Activated CD4-positive, CD25-positive, alpha-beta regulatory T cell treated with anti-CD3 and anti-CD28 coated beads, Interleukin-2, amount 50 U/mL, for 24 hours (primary cell): ENCODE results near the gene FAM13A.

ENCODE experiments used
- ATAC-seq, 2 donors: fragments of 150-1000 bp; cut with Tn5 transposase; one replicate each; pipeline ENCODE4 v1.10.0; 2021; ENCODE audit warnings: mild to moderate bottlenecking in 1 of 2, moderate library complexity in 1 of 2

The FAM13A gene

DNA sequence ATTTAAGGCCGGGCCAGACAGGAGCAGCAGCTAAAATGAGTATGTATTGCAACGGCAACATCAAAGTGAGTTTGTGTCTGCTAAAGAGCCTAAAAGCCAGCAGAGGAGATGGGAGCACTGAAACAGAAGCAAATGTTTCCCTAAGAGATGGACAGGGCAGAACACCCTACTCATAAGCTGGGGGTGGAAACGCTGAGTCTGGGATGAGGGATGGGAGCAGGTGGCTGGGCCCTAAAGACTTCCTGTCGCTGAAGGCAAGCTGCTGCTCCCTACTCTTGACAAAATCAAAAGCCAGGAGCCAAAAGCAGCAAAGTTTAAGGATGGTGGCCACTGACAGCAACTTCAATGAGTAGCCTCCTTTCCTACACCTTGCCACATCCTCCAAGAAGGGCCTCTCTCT lies 318.8 kb downstream of the FAM13A start:
- no peak for ATAC-seq

DNA sequence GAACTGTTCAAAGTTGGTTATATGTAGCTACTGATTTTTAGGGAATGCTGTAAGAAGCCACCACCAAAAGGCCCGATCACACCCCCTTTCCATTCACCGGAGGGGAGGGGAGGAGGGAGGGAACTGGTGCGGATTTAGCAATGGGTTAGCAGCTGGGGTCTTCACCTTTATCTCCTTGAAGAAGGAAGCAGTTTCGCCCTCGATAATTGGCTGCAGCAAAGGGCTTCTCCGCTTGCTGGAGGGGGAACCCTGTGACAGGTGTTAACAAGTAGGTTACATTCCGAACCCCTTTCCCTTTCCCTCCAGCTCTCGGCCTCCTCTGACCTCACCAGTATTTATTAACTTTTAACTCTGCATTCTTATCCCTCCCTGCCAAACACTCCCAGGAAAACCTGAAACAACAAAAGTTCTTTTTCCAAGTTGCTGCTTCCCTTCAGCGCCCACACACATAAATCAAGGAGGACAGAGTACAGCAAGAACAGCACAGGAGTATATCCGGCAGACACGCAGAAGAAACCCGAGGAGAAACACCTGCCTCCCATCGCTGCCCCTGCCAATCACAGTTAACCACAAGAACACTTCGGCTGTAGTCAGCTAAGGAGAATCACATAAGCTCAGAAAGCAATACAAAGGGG lies 319.6 kb downstream of the FAM13A start:
- ATAC-seq: peak; percentile 36 to 53

DNA sequence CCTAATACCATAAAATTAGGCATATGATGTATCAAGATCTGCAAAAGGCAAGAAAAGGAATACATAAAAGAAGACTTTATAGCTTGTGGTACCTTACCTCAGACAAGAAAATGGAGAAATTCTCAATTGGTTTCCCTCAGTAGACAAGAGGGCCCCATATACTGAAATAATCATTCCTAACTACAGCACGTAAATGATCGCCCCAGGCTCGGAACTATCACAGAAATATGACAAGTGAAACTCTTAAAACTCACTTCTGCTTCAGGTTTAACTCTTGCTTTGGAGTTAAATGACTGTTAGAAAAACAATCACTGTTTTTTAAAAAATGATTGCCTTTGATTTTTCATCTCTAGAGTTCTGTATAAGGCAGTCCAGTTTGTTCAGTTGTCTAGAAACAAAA lies 320.7 kb downstream of the FAM13A start:
- ATAC-seq: no peak

DNA sequence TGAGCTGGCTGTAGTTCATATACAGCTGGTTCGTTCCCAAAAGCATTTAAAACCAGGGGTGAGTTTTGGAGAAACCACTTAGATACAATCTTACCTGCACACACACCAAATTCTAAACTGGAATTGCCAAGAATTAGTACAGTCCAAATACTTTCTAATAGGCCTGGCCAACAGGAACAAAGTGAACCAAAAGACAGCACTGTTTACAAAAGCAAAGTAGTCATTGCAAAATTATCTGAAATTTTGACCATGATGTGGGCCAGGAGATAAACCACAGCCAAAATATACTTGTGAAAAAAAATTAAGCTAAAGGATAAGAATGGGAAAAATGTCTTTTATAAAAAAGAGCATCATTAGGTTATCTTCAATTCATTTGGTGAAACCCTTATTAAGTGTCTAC lies 321.4 kb downstream of the FAM13A start:
- ATAC-seq: no peak

DNA sequence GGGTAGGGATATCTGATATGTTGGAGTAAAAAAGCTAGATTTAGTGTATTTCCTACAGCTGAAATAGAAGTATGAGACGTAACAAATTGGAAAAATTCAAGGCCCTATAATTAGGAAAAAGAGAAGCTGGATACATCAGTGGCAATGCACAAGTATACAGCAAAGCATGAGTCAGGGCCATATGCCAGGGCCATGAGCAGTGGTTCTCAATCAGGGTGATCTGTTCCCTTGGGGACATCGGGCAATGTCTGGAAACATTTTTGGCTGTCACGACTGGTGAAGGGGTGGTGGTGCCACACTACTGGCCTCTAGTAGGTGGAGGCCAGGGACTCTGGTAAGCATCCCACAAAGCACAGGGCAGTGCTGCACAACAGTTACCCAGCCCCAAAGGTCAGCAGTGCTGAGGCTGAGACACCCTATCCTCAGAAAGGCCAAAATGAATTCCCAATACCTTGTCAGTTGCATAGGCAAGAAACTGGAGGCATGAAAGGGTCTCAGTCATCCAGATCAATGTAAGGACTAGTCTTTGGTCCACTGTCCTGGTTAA lies 322.5 kb downstream of the FAM13A start:
- ATAC-seq: no peak

DNA sequence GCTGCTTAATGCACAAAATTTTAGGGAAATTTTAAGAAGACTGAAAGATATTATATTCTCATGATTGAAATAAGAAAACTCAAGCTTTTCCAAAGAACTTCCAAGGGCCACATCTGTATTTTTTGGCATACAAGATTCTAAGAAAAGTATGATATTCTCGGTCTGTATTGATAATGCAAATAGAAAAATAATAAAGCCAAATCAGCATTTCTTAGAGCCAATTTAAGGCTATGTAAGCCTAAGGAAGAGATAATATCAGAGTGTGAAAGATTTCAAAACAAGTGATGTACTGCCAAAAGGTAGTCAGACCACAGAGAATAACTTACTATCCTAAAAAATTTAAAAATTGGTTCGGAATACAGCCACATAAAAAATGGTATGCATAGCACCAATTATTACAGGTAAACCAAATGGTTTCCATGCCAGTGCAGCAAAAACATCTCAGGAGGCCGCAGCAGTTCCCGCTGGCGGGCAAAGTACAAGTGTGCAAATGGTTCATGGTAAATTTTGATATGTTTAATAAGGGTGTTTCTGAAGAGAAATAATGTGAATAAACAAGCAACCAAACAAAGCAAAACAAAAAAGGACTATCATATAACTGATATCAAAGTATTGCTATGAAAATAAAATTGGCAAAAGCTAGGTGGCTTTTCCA lies 324.1 kb downstream of the FAM13A start:
- no peak for ATAC-seq

DNA sequence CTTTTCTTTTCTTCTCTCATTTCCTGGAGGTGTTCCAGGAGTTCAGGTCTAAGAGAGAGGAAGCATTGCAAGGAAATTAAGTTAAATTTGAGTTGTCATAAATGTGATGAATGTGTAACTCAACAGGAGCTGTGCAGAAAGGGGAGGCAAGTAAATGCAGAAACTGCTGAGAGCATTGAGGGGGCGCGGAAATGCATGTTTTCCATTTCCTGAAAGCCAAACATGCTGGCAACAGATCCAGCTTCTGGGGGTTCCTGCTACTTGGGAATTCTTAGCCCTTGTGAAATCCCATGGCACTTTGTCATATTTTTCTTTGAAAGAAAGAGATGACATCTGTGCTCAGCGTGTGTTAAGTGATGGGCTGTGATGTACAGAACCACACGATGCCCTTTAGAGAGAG lies 325.6 kb downstream of the FAM13A start:
- ATAC-seq: no peak

DNA sequence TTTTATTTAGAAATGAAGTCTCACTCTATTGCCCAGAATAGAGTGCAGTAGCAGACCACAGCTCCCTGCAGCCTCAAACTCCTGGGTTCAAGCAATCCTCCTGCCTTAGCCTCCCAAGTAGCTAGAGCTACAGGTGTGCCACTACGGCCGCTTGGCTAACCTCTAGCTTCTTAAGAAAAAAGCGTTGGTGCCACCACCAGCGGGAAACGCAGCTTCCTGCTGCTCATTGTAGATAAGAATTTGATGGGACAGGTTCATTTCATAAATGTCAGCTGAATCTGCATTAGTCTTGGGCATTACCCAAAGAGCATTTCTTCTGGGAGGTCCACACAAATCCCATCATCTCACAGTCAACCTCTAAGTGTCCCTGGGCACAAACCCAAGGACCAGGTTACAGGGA lies 326.2 kb downstream of the FAM13A start:
- ATAC-seq: no peak

DNA sequence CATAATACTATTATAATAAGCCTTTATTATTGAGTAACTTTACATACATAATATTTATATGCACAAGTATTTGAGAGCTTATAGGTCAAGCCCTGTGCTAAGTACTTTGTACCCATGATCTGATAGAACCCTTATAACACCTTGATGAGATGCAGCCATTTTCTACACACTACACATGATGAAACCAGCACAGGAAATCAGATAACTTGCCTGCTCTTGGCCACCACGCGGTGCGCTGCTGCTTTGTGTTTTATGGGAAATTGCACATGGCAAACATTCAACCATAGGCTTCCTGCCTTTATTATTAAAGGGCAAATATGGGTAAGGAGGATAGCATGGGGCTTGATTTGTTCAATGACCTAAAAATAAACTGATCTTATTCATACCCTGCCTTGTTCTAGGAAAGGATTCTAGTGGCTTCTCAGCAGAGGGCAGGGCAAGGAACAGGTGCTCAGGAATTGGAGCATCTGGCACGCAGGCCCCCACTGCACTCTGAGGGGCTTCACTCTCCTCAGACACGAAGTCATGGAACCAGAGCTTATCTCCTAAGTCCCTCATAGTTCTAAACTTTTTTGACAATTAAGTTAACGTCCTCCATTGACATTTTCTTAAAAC lies 327.7 kb downstream of the FAM13A start:
- no peak for ATAC-seq

DNA sequence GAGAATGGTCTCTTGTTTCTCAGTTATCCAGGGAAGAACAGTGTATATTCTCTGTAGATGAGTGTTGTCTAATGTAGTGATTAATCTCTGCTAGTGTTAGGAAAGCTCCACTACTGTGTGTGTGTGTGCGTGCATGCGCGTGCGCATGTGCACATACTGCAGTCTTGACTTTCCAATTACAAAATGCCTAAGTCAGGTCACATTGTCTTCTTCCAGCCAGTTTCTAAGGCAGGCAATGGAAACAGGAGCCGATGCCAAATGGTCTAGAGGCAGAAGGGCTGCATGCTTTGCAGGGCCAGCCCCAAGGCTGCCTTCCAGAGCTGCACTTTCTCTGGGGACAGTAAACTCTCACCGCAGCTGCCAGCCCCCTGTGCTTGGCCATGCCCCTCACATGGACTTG lies 328.8 kb downstream of the FAM13A start:
- no peak for ATAC-seq

DNA sequence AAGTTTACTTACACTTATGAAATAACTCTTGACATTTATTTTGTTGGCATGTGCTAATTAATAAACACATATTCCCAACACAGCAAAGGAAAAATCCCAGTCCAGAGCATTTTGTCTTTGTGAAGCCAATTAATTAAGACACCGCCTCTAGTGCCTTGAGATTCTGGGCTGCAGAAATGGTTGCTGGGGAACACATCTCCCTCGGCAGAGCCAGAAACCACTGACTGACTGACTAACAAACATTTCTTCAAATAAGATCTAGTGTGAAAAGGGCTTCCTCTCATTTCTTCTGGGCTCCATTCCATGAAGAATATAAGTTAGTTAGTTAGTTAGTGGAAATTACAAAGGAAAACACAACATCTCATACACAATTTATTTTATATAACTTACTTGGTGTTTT lies 331.0 kb downstream of the FAM13A start:
- ATAC-seq: no peak

DNA sequence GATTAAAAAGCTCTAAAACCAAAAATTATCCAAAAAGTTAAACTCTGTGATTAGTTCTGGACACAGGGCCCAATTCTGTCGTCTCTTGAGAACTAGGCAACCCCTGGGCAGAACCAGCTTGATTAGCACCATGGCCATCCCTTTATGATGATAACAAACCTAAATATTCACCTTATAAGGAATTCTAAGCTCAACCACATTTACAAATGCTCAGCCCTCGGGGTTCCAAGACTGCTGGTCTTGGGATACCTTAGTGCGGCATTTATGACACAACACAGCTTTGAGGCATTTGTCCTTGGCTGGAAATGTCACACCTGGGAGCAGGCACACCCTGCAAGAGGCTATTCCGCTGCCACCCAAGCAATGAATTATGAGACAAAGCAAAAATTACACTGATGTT lies 331.8 kb downstream of the FAM13A start:
- ATAC-seq: no peak

DNA sequence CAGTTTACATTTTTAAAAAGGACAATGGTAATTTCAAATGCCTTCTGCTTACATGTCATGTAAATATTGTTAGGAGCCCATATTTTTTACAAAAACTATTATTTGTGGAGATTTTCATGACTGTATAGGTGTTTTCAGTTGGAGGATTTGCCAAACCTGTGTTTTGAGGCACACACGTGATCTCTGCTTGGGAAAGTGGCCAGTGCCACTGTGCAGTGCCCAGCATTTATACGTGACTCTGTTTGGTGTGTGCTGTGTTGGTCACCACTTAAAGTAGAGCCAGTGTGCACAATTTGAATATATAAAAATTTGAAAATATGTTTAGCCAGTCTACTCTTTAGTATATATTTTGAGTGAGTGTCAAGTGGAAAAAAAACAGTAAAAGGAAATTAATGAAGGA lies 332.6 kb downstream of the FAM13A start:
- ATAC-seq: no peak

DNA sequence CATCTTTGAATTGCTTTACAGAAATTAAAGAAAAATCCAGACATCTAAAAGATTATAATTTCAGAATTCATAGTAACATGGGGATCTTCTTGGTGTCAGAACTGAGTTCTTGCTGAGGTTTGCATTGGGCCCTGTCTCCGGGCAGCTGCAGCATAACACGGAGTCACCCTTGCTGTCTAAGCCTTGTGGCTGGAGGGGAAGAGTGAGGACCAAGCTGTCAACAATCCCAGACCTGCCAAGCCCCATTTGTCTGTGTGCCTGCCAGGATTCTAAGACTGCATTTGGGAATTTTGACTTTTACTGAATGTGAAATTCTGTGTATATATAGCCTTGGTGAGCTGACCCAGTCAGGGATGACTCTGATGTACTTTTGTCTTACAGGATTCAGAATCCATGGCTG lies 334.2 kb downstream of the FAM13A start:
- no peak for ATAC-seq

DNA sequence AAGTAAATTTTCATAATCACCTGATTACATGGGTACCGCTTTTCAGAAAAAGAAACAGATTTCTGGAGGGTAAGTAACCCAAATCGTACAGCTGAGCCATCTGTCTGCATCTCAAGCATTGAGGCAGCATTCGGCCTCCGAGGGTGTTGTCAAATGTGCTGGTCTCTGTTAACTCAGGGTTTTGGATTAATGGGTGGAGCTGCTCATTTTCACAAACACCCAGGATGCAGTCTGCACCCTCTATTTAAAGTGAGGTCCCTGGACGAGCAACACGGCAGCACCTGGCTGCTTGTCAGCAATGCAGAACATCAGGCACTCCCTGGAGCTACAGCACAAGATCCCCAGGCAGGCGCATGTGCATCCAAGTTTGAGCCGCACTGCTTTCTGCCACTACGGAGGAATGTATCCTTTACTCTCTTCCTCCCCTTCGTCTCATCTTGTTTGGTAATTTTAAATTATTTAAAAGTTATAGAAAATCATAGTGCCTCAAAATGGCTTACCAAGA lies 334.7 kb downstream of the FAM13A start:
- ATAC-seq: no peak

DNA sequence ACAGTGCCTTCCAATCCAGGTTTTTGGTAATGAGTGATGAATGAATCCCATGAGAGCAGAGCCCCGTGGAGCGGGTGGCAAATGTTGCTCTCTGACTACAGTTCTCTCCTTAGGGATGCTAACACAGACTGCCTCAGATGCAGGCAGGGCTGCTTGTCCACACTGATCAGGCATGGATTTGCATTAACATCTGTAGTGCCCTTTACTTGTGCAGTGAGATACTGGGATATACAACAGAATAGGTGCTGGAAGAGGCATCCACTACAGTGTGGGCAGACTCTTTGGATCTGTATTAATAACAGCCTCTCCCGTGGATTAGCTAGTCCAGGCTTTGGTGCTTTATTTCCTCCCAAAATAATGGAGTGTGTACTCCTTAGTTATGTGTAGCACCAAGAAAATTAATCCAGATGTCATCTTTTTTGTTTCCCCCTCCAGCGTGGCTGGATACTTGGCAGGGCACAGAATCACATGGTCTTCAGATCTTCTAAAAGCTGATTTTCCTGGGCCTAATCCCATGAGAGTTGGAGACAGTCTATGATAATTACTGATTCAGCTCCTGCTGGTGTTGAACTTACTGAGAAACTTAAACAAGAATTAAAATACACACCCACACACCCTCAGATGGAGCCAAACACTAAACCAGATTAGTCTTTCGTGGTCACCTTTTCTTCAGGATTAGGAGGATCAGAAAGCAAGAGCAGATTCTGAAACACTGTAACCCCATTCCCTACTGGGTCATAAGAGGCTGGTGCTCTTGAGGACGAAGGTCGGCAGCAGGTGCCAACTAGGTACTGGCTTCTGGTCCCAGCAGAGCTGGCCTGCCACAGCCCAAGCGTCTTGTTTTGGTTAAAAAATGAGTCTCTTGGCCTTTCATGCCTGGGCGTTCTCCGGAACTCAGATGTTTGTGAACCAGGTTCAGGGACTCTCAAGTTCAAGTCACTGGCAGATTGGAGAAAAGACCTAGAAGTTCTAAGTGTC lies 336.2 kb downstream of the FAM13A start:
- no peak for ATAC-seq

DNA sequence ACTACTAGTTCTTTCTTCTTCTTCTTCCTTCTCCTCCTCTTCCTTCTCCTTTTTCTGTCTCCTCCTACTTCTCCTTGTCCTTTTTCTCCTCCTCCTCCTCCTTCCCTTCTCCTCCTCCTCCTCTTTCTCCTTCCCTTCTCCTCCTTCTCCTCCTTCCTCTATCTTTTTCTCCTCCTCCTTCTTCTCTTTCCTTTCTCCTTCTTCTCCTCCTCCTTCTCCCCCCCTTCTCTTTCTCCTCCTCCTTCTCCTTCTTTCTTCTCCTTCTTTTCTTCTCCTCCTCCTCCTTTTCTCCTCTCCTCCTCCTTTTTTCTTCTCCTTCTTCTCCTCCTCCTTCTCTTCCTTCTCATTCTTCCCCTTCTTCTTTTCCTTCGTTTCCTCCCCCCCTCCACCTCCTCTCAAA lies 337.6 kb downstream of the FAM13A start:
- no peak for ATAC-seq

DNA sequence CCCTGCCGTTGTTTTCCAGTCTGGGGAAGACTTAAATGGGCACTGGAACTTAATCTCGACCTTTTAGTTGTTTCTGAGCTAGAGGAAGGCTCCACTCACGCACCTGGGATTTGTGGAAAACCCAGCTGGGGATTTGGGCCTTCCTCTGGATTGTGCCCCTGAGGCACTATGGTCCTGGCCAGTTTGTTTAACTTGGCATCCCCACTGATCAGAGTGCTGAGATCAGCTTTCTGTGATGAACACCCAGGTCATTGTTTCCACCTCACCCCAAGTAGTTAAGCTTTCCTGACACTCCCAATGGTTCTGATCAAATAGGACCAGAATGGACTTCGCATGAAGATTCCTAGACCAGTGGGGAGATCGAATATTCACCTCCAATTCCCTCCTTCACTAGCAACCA lies 338.9 kb downstream of the FAM13A start:
- ATAC-seq: no peak

DNA sequence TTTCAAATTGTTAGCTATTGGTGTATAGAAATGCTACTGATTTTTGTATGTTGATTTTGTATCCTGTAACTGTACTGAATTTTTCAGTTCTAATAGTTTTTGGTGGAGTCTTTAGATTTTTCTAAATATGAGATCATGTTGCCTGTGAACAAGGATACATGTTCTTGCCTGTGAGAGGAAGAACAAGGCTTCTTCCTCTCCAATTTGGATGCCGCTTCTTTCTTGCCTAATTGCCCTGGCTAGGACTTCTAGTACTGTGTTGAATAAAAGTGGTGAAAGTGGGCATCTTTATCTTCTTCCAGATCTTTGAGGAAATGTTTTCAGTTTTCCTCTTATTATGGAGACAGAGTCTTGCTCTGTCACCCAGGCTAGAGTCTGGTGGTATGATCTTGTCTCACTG lies 343.2 kb downstream of the FAM13A start:
- no peak for ATAC-seq

DNA sequence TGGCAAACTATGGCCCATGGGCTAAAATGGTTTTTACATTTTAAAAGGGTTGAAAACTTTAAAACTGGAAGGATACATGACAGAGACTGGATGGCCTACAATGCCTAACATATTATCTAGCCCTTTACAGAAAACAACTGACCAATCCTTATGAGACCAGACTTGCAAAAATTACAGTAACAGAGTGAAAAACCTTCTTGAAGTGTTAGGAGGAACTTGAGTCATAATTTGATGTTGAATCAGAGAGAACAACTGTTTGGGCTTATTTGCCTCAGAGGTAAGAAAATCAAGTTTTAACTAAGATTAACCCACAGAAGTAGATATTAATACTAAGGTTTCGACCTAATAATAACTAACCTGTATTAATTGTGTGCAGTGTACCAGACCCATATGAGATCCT lies 347.0 kb downstream of the FAM13A start:
- peak; percentile 28 to 58 for ATAC-seq

DNA sequence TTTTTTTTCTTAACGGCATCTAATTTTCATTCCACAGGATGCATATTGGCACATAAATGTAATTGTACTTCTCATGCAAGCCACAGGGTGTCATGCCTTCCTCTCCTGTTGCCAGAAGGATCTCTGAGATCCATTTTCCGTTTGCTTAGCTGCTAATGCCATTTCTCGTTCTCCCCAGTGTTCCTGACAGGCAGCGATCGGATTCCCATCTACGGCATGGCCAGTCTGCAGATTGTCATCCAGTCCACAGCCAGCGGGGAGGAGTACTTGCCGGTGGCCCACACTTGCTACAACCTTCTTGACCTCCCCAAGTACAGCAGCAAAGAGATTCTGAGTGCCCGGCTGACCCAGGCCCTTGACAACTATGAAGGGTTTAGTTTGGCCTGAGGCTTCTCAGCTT lies 350.4 kb downstream of the FAM13A start:
- ATAC-seq: no peak

DNA sequence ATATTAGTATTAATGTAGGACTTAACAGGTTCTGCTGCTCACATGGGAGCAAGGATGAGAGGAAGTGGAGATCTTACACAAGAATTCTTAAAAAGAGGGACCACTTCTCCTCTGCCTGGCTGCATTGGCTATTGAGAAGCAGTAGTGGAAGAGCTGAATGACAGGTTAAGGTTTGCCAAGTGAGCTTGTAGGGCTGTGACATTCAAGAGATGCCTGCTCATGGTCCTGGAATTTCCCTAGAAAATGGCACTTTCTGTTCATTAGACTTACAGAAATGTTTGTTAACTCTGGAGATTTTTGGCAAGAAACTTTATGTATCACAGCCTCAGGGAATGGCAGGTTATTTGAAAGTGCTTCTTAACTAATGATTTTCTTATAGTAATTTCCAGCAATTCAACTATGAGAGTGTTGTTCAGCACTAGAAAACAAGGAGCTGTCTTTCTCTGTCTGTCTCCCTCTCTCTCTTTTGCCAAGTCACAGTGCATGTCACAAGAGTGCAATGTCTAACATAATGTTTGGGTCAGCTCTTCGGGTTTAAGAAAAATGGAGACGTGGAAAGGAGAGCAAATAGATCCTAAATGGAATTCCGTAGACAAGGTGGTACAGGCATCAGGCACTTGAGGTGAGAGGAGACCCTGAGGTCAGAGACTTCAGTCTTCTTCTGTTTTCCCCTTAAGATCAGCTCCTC lies 351.0 kb downstream of the FAM13A start:
- no peak for ATAC-seq
